SH-SY5Y (cell line): ENCODE results near the gene COL19A1.

Source experiments
- GATA2 ChIP-seq: IDR thresholded peaks from 2 replicates; pipeline ENCODE4 v1.6.1; 2011; ENCODE audit warnings: mild to moderate bottlenecking, low read depth, low read length
- GATA3 ChIP-seq: IDR thresholded peaks from 2 replicates; pipeline ENCODE4 v1.6.1; 2011; ENCODE audit warnings: low read depth, mild to moderate bottlenecking, low read length, moderate library complexity

DNA sequence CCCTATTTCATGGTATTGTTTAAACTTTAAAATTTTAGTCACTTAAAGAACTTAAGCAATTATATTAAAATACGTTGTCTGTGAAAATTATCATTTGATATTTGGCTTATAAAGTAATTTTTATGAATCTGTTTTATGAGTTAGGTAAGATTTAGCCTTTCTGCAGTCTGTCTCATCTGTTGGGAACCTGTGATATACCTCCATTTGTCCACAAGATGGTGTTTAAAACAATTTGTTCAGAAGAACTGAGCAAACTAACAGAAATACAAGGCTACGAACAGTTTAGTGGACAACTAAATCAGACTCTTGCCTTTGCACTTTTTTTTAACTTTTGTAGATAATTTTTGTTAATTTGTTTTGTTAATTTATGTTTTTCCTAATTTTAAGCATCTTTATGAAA lies 344.1 kb downstream of the COL19A1 start:
- TF ChIP-seq GATA2 (no peak), GATA3 (no peak)
